ENCODE results near the gene GLG1.
"Not testable (repeated sequence)": the region's sequence is repeated elsewhere in the genome, so short reads cannot be mapped to it uniquely, and the experiment has no call there.

GLG1 gene

DNA sequence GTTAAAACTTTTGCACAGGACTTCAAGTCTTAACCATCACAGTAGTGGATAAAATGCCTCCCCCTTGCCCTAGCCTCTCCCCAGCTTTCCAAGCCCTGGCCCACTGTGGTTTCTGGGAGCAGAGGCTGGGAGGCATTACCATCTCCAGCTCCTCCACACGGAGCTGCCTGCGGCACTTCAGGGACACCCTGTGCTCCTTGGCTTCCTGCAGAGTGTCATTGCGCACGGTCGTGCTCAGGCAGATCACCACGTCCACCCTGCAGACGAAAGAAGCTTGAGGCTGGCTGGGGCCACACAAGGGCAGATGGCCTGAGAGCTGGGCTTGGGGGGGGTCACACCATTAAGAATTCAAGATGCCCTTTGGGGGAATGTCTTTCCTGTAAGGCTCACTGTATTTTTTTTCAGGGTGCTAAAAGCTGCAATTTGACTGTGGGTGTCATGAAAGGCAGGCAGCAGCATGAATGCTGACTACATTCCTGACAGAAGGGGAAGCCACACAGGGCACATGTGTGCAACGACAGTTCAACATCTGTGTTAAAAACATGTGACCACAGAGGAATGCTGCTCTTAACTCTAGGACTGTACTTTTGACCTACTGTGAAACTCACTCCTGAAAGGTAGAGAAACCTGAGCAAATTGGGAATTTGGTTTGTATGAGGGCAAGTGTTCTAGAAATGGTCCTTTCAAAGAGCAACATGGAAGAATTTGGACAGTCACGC is 137.9 kb downstream of the GLG1 start:
- no peak for DNase-seq

DNA sequence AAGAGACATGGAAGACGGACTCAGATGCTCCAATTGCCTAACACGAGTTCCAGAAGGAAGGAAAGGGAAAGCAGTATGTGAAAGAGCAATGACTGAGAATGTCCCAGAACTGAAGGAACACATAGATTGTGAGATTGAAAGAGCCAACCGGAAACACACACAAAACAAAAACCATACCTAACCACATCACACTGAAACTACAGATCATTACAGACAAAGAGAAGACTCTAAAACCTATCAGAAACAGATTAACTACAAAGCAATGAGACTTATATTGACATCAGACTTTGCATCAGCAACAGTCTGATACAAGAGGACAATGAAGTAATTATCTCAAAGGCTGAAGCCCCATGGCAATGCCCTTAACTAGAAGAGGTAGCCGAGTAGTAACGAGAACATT is 140.0 kb downstream of the GLG1 start:
- no peak for DNase-seq

DNA sequence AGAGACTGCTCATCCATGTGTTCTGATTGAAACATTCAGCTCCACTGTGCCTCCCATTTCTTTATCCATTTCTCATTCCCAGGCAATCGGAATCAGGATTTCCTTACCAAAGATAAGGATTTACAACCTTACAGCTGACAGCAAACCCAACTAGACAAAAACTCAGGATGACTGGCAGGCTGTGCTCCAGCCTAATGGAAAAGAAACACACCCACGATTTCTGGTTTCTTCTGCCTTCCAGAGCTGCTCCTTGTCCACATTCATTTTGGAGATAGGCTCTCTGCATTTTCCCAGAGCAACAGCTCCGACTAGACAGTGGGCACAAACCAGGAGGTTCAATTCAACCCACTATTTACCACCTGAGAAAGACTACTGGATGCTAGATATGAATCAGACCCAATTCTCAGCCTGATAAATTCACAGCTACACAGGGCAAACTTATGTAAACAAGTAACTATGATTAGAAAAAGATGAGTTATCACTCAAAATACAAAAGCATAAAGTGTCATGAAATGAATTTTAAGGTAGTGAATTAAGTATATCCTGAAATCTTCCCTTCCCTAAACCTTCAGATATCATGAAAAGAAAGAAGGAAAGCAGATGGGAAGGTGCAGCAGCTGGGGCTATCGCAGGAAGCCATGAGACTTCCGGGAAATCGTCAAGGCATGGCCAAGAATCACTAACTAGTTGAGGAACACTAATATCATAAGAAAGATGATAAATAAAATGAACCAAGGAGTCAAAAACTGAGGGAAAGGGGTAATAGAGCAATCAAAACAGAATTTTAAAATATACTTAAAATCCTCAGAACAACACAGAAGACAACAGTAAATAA is 140.8 kb downstream of the GLG1 start:
- no peak for DNase-seq

DNA sequence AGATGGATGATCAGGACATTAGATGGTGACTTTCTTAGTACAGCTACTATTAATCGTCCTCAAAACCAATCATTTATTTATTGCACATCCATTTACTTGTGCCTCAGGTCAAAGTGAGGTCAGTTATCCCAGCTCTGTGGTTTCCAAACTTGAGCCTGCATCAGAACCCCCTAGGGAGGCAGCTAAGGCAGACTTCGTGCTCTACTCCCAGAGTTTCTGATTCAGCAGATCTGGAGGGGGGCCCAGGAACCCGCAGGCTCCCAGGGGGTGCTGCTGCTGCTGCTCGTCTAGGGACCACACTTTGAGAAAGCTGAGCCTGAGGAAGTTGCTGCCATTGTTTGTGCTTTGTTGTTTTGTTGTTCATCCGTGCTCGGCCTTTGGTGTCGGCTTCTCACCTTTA is 141.6 kb downstream of the GLG1 start:
- DNase-seq, result no peak

DNA sequence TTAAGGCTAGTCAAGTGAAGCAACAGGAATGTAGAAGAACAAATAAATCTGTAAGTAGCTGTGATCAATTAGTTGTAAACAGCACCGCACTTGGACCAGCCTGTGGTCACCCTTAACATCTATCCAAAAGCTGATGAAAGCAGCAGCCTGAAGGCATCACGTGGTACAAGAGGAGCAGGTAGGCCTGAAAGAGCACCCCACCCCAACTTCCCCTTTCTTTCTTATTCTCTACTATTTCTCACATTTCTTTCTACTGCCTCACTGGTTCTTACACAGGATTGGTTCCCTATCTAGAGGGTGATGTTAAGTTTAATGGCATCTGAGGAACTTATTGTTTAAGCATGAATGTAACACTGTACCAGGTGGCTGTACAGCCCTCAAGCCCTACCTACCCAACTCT is 143.0 kb downstream of the GLG1 start:
- no peak for DNase-seq

DNA sequence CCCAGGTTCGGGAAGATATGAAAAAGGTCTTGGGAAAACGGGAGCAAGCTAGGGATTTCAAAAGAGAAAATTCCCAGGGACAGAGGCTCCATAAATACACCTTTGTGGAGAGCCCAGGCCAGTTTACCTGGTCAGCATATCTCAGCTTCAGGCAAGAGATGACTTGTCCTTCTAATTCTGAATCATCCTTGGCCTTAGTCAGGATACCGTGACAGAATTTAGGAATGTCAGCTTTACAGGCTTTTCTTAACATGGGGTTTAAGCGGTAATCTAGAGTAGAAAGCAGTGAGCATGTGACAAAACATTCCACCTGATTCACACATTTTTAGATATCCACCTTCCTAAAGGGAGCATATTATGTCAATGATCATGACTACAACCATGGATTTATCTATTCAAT is 144.6 kb downstream of the GLG1 start:
- DNase-seq, result no peak

DNA sequence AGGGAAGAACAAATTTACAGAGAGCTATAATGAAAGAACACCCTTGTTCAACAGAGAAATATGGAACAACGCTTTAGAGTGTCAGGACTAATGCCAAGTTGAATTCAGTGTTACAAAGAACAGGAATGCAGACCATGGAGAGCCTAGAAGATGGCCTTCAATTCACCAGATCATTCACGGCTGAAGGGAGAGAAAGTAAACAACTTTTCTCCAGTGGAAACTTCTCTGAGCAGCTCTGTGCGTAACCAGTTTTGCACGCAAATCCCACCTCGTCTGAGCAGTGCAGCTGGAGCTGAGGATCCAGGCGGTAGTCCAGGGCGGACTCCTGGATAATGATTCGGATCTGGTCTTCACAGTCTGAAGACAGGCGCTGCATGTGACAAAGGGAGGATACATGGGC is 145.1 kb downstream of the GLG1 start:
- DNase-seq, result no peak

DNA sequence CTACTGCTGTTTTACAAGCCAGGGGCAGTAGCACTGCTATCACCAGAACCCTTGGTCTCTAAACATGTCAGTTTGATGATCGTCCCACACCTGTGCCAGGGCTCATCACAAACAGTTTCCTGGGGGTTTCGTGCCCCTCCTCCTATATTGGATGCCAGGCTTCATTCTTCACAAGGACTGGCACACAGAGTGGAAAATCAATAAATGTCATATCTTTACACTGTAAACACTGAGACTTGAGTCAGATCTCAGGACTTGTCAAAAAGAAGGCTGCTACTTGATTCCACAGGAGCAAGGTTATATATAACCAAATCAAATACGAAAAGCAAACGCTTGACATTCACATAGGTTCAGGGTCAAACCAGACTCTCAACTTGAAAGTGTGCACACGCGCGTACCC is 146.4 kb downstream of the GLG1 start:
- DNase-seq, result no peak

DNA sequence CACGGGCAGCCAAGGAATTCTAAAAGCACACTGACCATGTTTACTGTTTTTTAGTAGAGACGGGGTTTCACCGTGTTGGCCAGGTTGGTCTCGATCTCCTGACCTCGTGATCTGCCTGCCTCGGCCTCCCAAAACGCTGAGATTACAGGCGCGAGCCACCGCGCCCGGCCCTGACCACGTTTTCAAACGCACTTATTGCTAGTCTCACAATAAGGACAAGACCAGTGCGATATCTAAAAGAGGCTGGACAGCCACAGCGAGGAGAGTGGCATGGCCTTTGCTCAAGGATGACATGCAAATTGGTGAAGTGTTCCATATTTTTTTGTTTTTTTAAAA is 150.7 kb downstream of the GLG1 start:
- no peak for DNase-seq

DNA sequence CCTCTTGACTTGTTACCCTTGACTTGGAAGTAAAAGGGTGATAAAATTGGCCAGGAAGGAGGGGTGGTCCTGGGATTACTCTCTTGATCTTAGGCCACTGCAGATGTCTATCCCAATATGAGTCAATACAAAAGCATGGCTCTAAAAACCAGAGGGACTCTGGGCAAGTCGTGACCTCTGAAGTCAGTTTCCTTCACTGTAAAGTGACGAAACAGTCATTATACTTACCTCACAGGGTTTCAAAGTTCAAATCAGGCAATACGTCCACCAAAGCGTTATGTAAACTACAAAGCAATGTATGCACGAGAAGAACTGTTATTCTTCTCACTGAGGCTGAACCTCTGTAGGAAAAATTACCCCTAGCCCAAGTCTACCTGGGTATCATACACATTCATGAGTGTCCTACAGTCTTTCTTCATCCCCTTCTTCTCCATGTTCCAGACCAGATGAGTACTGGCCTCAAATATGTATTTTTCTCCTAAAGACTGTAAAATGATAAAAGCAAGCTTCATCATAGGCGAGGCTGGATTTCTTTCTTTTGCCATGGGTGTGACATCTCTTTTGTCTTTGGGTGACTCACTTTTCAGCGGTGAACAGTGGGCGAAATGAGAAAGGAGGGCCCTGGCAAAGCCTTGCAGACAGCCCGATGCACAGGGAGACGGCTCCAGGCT is 151.2 kb downstream of the GLG1 start:
- DNase-seq, result no peak

DNA sequence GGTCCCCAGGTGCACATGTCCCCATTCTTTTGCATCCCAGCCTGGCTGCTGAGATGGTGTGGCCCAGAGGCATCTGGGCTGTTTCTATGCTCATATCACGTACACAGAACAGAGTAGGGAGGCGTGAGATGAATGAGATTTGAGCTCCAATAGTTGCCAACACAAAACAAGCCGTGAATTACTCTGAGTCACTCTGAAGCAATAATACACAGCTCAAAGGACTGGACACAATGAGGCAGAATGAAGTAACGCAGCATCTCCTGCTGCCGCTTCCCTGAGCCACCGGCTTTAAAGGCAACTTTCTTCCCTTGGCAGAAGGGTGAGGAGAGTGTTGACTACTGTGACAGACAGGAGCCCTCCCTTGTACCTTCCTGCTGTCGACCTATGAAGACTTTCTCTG is 151.7 kb downstream of the GLG1 start:
- no peak for DNase-seq

DNA sequence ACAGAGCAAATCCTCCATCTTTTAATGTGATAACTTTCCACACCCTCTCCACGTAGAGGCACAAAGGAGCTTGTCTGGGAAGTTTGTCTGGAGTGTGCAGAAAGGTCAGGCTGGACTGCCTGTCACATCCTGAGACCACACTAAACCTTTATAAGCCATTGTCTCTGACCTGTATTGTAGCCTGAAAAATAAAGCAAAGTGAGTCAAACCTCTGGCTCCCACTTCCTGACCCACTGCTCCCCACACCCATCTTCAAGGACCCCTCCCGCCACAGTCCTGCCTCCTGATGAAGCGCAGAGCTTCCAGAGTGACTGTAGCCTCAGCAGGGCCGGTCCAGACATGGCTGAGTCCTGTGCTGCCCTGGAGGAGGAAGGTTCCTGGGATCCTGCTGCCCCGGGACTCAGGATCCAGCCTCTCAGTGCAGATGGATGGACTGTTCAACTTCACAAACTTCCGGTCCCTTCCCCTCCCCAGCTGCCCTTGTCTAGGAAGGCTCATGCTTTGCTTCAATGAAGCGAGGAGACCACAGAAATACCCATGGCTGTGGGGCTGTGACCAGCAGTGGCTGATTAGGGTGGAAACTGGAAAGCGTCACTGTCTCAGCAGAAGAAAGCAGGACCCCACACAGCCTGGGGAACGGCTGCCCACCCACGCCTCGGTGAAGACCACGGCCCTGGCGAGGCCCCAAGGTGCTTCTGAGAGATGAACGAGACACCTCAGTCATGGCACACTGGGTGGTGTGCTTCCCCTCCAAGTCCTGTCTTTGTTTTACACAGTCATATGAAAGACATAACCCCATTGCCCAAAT is 154.8 kb downstream of the GLG1 start:
- DNase-seq, result no peak

DNA sequence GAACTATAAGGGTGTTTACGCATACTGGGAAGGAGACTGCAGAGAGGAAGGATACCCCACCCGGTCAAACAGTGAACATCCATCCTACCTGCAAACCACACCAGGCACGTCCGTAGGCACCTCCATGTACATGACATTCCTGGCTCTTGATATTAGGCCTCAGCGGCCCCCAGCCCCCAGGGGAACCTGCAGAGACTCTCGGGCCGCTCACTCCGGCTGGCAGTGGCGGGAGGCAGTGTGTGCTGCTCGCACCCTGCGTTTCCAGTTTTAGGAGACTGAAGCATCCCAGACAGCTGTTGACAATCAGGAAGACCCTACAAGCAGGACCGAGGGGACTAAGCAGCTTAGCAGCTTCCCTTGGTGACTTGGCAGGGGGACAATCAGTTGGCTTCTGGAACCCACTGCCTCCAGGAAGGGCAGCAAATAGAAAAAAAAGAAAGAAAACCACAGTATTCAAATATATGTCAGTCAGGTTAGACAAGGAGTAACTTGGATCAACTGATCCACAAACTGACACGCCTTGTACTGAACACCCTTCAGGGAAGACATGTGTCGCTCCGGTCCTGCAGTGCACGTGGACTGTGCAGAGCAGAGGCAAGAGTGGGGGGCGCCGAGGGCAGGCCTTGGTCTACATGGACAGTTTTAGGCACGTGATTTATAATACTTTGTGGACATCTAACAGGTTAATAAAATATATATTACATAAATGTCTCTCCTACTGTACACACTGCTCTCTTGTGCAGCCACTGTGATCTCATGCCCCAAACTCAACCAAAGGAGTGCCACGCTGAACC is 155.8 kb downstream of the GLG1 start:
- DNase-seq, result no peak

DNA sequence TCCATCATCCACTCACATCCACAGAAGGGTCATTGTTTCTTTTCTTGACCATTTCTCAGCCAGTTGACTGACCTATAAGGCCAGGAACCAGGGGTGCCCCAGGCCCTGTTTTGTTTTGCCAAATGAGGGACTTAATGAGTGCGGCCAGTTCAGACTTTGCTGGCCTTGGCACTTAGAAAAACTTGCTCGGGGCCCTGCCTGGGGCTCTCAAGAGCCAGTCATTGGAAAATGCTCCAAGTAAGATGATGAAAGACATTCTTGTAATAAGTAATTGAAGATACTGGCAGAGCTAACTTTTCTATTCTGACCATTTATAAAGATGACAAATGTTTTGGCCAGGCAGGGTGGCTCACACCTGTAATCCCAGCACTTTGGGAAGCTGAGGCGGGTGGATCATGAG is 156.7 kb downstream of the GLG1 start:
- DNase-seq, result no peak

DNA sequence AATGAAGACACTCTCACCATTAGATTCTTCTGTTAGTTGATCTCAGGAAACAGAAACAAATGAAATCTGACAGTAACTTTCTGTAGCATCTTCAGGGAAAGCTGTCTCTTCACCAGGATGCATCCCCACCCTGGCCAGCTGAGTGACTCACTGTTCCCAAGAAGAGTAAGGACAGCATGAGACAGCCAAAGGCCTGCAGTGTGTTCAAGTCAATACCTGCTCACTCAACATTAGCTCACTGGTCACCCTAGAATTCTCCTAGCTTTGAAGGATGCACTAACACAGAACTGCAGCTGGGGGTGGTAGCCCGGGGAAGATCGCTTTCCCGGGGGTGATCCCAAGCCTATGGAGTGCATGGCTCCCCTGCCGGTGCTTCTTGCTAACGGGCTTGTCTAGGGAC is 157.4 kb downstream of the GLG1 start:
- DNase-seq, result no peak

DNA sequence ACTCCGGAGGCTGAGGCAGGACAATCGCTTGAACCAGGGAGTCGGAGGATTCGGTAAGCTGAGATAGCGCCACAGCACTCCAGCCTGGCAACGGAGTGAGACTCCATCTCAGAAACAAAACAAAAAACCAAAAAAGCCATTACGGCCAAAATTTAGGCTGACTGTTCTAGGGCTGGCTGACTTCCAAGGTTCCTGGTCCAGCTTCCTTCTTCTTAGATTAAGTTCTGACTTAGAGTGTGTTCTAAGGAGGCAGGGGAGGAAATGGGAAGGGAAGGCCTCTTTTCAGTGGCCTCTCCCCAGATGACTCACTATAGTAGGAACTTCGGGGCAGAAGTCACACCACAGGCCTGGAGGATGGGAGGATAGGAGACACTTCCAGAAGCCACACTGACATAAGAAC is 157.9 kb downstream of the GLG1 start:
- DNase-seq, result no peak

DNA sequence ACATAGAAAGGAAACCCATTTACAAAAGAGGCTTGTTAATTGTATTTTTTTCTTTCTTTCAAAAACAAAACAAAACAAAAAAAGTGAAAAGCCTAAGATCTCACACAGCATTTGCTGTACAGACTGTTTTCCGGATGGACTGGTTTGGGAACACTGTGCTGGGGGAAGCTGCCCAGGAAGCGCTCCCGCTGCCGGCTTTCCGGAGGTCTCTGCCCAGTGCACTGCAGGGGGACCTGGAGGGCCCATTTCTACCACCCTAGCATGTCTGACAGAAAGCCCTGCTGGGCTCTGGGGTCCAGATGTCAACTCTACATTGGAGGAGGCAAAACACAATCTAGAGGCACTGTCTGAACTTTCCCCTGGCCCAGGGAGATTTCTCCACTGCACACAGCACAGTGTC is 159.3 kb downstream of the GLG1 start:
- DNase-seq, result no peak

DNA sequence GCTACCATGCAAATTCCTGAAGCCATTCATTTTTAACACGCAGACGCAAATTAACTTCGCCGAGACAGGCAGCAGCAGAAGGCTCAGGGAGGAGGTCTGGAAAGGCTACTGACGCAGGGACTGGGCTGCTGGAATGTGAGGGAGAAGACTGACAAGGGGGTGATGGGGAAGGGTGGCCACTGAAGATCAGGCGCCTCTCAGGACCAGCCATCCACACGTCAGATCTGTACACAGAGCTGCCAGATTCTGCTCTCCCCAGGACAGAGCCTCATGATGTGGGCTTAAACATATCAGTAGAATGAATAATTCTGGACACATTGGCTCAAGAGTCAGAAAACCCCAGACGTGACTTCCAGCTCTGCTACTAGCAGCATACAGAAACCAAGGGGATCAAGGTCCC is 160.0 kb downstream of the GLG1 start:
- no peak for DNase-seq

DNA sequence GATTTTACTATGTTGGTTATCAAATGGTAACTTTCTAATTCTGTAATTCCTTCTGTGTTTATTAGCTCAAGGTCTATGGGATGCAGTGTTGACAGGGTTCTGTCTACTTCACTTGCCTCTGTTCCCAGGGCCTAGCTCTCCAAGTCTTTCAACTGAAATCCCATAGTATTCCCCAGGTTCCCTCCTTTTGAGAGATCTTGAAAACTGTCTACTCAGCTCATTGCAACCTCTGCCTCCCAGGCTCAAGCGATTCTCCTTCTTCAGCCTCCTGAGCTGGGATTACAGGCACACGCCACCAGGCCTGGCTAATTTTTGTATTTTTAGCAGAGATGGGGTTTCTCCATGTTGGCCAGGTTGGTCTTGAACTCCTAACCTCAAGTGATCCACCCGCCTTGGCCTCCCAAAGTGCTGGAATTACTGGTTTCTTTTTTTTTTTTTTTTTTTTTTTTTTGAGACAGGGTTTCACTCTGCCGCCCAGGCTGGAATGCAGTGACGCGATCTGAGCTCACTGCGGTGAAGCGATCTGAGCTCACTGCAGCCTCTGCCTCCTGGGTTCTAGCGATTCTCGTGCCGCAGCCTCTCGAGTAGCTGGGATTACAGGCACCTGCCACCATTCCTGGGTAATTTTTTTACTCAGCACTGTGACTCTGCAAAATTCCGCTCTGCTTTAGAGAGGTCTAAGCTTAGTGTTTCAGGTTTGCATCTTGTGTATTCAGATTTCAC is 163.1 kb downstream of the GLG1 start:
- not testable (repeated sequence) for DNase-seq

DNA sequence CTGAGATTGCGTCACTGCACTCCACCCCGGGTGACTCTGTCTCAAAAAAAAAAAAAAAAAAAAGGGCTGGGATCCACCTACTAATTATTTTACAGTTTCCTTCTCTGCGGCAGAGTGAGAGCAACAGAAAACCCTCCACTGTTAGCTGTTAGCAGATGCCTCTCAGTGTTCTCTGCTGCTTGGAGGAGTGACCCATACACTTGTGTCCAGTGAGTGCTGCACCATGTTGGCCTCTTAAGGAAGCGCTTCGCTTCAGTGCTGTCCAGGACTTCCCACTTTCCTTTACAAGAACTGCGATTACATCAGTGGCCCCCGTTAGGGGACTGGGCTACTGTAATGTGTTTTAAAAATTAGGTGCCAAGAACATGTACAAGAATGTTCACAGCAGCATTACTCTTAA is 167.2 kb downstream of the GLG1 start:
- DNase-seq, result no peak

DNA sequence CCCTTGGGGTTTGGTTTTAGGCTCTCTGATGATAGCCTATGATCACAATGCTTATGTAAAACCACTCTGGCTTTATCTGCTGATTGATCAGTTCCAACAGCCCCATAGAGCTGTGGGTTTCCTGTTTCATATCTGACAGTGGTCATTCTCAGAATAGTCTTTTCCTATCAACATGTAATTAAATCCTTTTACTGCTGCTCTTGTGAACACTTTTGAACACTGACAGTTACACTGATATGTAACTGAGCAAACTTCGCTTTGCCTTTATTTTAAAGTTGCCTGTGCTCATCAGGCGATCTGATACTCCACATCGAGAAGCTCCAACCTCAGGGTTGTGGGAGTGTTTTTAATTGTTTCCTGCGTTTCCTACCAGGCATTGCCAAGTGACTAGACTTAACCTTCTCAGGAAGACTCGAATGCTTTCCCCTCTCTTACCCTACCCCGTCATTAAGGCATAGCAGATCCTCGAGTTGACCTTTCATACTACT is 168.4 kb downstream of the GLG1 start:
- no peak for DNase-seq

DNA sequence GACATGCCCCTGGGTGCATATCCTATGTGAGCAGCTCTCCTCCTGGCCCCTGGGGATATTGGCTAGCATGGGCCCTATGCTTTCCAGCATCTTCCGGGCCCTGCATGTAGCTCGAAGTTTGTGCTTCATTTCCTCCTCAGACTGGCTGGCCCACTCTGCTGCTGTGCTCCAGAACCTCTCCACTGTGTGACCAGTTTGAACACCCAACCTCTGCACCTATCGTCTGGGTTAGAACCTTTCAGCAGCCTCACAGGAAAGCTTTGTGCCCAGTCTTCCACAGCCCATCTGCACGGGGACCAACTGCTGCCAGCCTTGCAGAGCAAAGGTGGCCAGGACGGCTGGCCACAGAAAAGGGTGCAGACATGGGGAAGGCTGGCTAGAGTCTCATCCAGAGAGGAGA is 175.4 kb downstream of the GLG1 start:
- DNase-seq, result no peak

All from NCI-H2107 (cell line).